Stimulated activated CD4-positive, alpha-beta T cell treated with anti-CD3 and anti-CD28 coated beads, TNF-alpha, amount 100 ng/mL, for 24 hours (primary cell): ENCODE measurements around the gene NDUFS8.

Experiments used
- DNase-seq, 3 experiments: peaks; one replicate each; pipeline ENCODE4 v3.0.0-alpha.2; 2020; ENCODE audit warnings: low read depth in 3 of 3

NDUFS8 gene

DNA sequence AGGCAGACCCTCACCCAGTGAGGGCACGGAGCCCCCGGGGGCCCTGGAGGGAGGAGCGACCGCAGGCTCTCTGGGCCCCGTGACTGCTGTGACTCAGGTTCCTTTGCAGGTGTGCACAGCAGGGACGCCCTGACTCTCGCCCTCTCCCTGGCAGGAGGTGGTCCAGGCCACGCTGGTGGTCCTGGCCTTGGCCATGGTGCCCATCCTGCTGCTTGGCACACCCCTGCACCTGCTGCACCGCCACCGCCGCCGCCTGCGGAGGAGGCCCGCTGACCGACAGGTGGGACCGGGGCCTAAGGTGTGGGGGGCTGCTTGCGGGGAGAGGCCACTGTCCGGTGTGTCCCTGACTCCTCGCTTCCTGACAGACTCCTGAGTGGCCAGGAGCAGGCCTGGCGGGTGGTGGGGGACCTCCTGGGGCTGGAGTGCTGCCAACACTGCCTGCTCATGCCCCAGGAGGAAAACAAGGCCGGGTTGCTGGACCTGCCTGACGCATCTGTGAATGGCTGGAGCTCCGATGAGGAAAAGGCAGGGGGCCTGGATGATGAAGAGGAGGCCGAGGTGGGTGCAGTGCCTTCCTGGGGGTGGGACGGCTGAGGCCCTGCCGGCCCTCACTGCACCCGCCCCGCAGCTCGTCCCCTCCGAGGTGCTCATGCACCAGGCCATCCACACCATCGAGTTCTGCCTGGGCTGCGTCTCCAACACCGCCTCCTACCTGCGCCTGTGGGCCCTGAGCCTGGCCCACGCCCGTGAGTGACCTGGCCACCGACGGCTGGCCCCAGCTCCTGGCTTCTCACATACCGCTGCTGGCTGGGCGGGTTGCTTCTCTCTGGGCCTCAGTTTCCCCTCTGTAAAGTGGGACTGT is 19.3 kb downstream of the NDUFS8 start:
- DNase-seq, result no peak

- DNase-seq, result no peak
Measured at GRCh38 chr11:68050371-68050841, 19.9 kb downstream of the NDUFS8 start.

- DNase-seq, result no peak
Measured at GRCh38 chr11:68051191-68052136, 21.0 kb downstream of the NDUFS8 start.

GRCh38 chr11:68052137-68052873 is 21.8 kb downstream of the NDUFS8 start:
- DNase-seq, result no peak

GRCh38 chr11:68053117-68053516 is 22.6 kb downstream of the NDUFS8 start:
- DNase-seq, result no peak

DNA sequence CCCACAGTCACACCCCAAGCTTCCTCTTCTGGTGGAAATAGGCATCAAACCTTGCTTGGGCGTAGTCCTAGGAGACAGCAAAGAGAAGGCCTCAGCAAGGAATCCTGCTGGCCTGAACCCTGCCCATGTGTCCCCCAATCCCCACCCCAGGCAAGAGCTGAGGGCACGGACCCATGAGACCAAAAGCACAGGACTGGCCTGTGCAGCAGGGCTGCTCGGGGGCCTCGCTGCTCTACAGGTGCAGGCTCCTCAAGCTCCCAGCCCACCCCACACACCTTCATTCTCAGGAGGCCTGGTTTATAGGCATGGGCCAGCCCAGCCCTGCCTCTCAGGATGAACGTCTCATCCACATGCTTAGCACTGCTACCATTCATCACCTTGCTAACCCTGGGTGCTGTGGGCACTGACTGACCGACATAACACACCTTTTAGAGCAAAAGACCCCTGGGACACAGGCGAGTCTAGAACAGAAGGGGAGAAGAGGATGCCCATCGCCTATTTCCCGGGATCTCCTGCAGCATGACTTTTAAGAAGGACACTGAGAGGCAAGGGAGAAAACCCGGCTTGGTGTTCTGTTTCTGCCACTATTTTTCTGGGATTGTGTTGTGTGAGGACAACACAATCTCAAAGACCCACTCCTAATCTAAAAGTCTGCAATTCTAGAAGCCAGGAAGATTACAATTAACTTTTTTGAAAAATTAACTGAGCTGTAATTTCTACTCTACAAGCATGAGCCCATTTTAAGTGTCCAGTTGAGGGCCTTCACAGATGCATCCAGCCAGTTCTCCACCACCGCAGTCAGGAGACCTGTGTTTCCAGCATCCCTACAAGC is 23.7 kb downstream of the NDUFS8 start:
- DNase-seq, result no peak

DNA sequence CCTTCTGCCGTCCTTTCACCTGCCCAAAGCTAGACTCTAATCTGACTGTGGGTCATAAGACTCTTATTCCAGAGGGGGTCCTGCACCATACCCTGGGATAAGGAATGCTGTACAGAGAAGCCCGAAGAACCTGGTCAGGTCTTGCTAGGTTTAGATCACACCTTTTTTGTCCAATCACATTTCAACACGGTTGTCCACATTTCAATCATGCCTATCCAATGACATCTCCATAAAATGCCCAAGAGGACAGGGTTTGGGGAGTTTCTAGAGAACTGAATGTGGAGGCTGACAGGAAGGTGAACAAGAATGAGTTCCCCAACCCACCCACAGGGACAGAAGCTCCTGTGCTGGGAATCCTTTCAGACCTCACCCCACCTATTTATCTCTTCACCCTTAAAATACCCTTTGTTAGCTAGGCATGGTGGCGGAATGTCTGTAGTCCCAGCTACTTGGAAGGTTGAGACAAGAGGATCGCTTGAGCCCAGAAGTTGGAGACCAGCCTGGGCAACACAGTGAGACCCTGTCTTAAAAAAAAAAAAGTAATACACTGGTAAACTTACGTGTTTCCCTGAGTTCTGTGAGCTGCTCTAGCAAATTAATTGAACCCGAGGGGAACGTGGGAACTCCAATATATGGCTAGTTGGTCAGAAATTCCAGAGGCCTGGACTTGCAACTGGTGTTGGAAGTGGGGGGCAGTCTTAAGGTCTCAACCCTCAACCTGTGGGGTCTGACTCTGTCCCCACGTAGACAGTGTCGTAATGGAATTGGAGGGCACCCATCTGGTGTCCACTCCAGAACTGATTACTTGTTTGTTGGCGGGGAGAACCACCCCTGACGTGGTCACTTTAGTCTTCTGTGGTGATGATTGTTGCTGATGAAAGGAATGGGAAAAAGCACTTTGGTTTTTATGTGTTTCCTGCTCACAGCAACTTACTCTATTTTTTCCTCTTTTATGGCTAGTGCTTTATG is 26.1 kb downstream of the NDUFS8 start:
- no peak for DNase-seq

DNA sequence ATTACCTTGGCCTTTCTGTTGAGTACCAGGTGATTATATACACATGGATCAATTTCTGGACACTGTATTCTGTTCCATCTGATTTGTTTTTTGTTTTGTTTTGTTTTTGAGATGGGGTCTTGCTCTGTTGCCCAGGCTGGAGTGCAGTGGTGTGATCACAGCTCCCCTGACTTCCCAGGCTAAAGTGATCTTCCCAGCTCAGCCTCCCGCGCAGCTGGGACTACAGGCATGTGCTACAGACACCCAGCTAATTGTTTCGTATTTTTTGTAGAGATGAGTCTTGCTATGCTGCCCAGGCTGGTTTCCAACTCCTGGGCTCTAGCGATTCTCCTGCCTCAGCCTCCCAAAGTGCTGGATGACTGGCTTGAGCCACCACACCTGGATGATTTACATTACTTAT is 27.3 kb downstream of the NDUFS8 start:
- DNase-seq, result no peak

DNA sequence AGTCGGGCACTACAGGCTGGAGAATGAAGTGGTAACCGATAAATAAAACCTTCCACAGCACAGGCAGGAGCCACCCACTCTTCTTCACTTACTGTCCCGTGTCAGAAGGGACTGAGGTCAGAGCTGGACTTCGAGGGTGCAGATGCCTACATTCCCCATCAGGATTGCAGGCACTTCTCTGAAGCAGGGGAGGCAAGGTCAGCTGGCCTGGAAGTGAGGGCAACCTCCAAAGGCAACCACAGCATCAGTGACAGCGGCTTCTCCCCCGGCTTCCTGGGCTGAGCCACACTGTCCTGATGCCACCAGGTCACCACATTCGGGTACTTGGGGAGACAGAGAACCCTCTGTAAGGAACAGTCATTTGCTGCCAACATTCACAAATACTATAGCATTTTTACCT is 31.0 kb downstream of the NDUFS8 start:
- no peak for DNase-seq

DNA sequence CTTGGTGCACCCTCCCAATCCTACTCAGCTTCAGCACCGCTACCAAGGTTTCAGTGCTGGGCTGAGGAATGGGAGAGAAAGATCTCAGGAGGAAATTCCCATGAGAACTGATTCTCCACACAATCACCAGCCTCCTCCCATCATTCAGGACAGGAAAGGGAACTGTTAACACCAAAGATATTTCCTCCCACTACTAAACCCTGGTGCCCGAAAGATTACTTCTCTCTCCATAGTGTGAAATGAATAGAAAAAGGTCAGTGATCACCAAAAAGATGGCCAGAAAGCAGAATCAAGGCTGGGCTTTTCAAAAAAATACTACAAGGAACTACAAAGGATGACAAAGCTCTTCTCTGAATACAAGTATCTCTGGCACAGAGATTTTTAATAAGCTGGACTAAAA is 34.4 kb downstream of the NDUFS8 start:
- no peak for DNase-seq

GRCh38 chr11:68065841-68066240 is 35.4 kb downstream of the NDUFS8 start:
- DNase-seq, result no peak

DNA sequence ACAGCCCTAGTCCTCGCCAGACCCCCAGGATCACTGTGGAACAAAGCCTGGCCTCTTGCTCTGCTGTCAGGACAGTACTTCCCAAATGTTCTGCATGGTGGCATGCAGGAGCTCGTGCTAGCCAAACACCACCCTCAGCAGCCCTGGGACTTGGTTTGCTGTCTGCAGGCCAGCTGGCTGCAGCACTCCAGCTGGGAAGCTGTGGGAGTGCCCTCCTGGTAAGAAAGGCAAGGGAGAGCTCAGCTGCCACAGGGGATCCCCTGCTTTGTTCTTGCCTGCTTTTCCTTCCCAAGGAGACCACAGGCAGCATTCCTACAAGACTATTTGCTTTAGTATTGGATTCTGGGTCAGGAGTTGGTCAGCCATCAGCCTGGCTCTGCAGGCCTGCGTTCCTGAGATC is 36.3 kb downstream of the NDUFS8 start:
- no peak for DNase-seq

DNA sequence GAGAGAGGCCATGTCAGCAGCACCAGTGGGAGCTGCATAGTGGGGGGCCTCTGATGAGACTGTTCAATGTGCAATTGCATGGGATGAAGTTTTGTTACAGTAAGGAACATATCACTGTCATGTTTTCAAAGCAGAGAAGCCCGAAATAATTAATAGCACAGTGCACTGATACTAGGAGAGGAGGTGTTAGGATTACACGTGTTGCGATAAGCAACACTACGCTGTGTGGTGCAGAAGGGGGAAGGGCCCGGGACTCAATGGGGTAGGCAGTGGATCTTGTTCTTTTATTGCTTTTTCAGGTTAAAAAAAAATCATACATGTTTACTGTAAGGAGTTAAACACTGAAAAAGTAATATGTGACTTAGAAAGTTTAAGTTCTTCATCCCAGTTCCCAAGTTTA is 37.5 kb downstream of the NDUFS8 start:
- DNase-seq, result no peak

DNA sequence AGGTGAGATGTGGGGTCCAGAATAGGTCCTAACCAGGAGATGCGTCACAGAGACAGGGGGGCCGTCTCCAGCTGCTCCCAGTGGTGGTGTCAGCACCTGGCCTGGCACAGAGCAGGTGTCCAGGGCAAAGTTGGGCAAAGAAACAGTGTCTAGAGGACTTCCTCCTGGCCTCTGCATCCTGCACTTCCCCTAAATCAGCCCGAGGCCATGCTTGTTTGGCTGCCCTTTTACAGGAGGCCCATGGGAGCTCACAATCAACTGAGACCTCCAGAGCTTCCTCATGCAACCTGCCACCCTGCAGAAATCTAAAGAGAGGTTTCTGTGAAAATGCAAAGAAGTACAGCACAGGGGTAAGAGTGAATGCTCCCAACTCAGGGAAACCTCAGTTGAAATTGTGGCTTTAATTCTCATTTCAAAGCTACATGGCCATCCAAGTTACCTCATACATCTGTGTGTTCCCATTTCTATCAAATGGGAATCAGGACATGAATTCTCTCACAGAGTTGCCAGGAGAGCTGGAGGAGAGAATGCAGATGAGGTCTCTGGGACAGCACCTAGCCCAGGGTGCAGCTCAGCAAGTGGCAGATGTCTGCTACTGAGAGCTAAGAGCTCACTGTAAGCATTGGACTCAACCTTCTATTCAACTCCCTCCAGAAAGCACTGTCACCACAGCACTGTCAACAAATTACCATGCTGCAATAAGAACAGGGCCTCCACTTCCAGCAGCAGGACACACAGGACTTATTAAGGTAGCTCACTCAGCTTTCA is 41.0 kb downstream of the NDUFS8 start:
- DNase-seq, result no peak

GRCh38 chr11:68074584-68075352 is 44.3 kb downstream of the NDUFS8 start:
- no peak for DNase-seq

DNA sequence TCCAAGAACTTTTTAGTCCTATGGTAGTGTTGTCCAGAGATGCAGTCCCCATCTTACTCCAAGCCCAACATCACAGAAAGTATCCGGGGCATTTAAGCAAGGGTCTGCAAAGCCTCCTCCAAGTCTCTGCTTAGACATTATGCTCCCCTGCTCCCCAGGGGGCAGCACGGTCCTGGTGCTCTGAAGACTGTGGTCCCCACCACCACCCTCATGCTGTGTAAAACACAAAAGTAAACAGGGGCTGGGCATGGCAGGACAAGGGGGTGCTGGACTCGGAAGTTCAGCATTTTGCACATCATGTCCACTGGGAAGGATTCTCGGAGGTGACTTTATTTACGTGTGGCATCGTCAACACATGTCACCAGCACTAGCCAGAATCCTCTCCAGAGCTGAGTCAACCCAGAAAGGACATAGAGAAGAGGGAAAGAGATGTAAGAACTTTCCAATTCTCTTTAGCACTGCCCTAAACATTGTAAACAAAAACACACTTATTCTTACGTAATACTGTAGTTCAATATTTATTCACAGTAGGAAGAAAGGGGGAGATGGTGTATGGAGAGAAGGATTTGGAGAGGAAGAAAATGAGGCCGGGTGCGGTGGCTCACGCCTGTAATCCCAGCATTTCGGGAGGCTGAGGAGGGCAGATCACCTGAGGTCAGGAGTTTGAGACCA is 46.0 kb downstream of the NDUFS8 start:
- DNase-seq, result no peak
